HL-60/S4 treated with phorbol 12-myristate 13-acetate at 8.2 ng/mL for 4 days and 3 days (cell line): ENCODE measurements around the gene USP34.

ENCODE experiments used
- in situ Hi-C: fragments of 300-500 bp; cut with MboI; formaldehyde crosslinking; loops from 2 replicates; pipeline ENCODE4 v1.15.0; 2022; ENCODE audit warnings: low sequenced_read_pairs

The USP34 gene

GRCh38 chr2:61255580-61256437 lies 215.1 kb downstream of the USP34 start:
- in situ Hi-C loops: no loop called here

- in situ Hi-C loops: no loop called here
Measured at GRCh38 chr2:61254536-61254935, 216.4 kb downstream of the USP34 start.

GRCh38 chr2:61253136-61253535 lies 217.8 kb downstream of the USP34 start:
- in situ Hi-C loops: no loop called here

GRCh38 chr2:61252031-61252430 lies 218.9 kb downstream of the USP34 start:
- in situ Hi-C loops: no loop called here

GRCh38 chr2:61249521-61250071 lies 221.3 kb downstream of the USP34 start:
- in situ Hi-C loops: no loop called here

GRCh38 chr2:61247204-61247812 lies 223.6 kb downstream of the USP34 start:
- in situ Hi-C loops: no loop called here

- in situ Hi-C loops: no loop called here
Measured at GRCh38 chr2:61244694-61245093, 226.2 kb downstream of the USP34 start.

GRCh38 chr2:61241266-61241665 lies 229.6 kb downstream of the USP34 start:
- in situ Hi-C loops: no loop called here

- in situ Hi-C loops: no loop called here
Measured at GRCh38 chr2:61238219-61239012, 232.5 kb downstream of the USP34 start.

- in situ Hi-C loops: no loop called here
Measured at GRCh38 chr2:61235716-61236115, 235.2 kb downstream of the USP34 start.

GRCh38 chr2:61233581-61233980 lies 237.3 kb downstream of the USP34 start:
- in situ Hi-C loops: no loop called here

GRCh38 chr2:61229936-61230335 lies 241.0 kb downstream of the USP34 start:
- in situ Hi-C loops: no loop called here

GRCh38 chr2:61222567-61222966 lies 248.3 kb downstream of the USP34 start:
- in situ Hi-C loops: no loop called here

- in situ Hi-C loops: no loop called here
Measured at GRCh38 chr2:61221819-61222218, 249.1 kb downstream of the USP34 start.

GRCh38 chr2:61220768-61221167 lies 250.1 kb downstream of the USP34 start:
- in situ Hi-C loops: no loop called here

- in situ Hi-C loops: no loop called here
Measured at GRCh38 chr2:61218817-61219170, 252.1 kb downstream of the USP34 start.

GRCh38 chr2:61218076-61218816 lies 252.6 kb downstream of the USP34 start:
- in situ Hi-C loops: no loop called here

- in situ Hi-C loops: no loop called here
Measured at GRCh38 chr2:61214171-61214570, 256.7 kb downstream of the USP34 start.

GRCh38 chr2:61210332-61210981 lies 260.4 kb downstream of the USP34 start:
- in situ Hi-C loops: no loop called here

GRCh38 chr2:61205132-61205531 lies 265.8 kb downstream of the USP34 start:
- in situ Hi-C loops: no loop called here
